BJ (cell line): Measurements from ENCODE around the gene DNM3. TPM values are rescaled to one million over a fixed set of nuclear protein-coding genes. Genes with fewer than 3 reads are reported as not detected.

ENCODE experiments used
- CTCF ChIA-PET: fragments of 350-600 bp; formaldehyde crosslinking; extraction: SDS; loops from one replicate; lab custom pipeline; 2021; ENCODE audit warnings: antibody characterized with exemption, inconsistent platforms; lab: Yijun Ruan, JAX
- POLR2A ChIA-PET: fragments of 300-600 bp; sonication (Branson Sonifier 250); formaldehyde crosslinking; extraction: SDS; loops from one replicate; lab custom pipeline; 2021; ENCODE audit warnings: antibody characterized with exemption; lab: Charles Lee
- DNase-seq: peaks from one replicate; pipeline ENCODE4 v3.0.0-alpha.2; 2011; ENCODE audit warnings: low read depth
- H3K27me3 ChIP-seq: 2 replicates; pipeline ENCODE4 v1.6.0; 2011; ENCODE audit warnings: low read length; ENCODE audit not compliant: control insufficient read depth, insufficient read depth
- H3K36me3 ChIP-seq: 2 replicates; pipeline ENCODE4 v1.5.1; 2011; ENCODE audit warnings: low read length; ENCODE audit not compliant: control insufficient read depth, insufficient read depth
- H3K4me3 ChIP-seq: 2 replicates; pipeline ENCODE4 v1.5.1; 2011; ENCODE audit warnings: low read depth, mild to moderate bottlenecking, control low read depth, low read length
- polyA plus RNA-seq: library from polyadenylated mRNA; depleted of rRNA; stranded (reverse); fragments of >200 nt; gene quantifications from 2 replicates; pipeline ENCODE4 v1.2.3, GENCODE V29; 2011
- TF ChIP-seq, protein P1 (sequence below): IDR thresholded peaks from 2 replicates; pipeline ENCODE4 v1.5.1; 2011; ENCODE audit warnings: low read depth, mild to moderate bottlenecking, control low read depth, inconsistent platforms, low read length, moderate library complexity; ENCODE audit not compliant: insufficient read depth

Gene DNM3
- polyA plus RNA-seq, 1 experiment, result 0.26 TPM

DNA sequence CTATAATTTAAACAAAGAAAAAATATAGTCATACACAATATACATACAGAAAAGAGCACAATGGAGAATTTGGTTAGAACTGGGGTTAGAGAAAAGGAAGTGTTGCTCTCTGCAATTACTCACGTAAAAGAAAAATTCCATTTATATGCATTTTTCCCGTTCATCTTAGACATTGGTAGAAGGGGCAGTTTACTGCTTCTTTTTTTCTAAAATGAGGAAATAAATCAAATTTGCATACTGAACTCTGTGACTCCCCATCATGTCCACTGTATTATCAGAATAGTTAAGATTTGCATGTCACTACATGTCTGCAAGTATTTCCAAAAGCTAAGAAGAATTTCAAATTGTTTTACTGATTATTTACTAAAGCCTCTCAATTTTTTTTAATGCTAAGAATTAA, 535.1 kb downstream of the DNM3 start:
- DNase-seq, result no peak
- ChIA-PET CTCF (interaction anchor here (1.5 to 2.0 kb wide), 2 partner anchors 10 to 16 kb away, joined by 4 to 5 read pairs; no protein-coding TSS in a partner anchor), POLR2A (interaction anchor here (0.5 kb wide), 1 partner anchor 34 kb away, joined by 3 read pairs; no protein-coding TSS in a partner anchor)
- TF ChIP-seq, protein P1, sequence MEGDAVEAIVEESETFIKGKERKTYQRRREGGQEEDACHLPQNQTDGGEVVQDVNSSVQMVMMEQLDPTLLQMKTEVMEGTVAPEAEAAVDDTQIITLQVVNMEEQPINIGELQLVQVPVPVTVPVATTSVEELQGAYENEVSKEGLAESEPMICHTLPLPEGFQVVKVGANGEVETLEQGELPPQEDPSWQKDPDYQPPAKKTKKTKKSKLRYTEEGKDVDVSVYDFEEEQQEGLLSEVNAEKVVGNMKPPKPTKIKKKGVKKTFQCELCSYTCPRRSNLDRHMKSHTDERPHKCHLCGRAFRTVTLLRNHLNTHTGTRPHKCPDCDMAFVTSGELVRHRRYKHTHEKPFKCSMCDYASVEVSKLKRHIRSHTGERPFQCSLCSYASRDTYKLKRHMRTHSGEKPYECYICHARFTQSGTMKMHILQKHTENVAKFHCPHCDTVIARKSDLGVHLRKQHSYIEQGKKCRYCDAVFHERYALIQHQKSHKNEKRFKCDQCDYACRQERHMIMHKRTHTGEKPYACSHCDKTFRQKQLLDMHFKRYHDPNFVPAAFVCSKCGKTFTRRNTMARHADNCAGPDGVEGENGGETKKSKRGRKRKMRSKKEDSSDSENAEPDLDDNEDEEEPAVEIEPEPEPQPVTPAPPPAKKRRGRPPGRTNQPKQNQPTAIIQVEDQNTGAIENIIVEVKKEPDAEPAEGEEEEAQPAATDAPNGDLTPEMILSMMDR, result no peak
- Histone ChIP-seq H3K4me3 (no peak overlapping the region), H3K36me3 (no peaks in the 10 kb centered on the region), H3K27me3 (no peaks in the 10 kb centered on the region)

DNA sequence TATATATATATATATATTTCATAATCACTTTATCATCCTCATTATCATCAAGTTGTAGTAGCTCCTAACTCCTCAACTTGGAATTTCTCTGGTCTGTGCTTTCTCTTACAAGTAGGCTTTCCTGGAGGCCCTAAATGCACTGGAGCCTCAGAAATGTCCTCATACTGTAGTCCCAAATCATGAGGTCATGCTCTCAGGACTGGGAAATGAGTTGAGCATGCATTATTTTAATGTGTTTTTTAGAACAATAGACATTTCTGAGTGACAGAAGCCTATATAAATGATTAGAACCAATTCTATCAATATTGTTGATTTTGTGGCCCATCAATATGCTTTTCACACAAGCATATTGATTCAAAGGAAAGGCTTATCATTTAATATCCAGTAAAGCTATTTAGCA, 536.3 kb downstream of the DNM3 start:
- TF ChIP-seq, protein P1, result no peak
- H3K4me3 ChIP-seq, result no peak overlapping the region
- ChIA-PET CTCF (interaction anchor here (1.5 to 2.0 kb wide), 2 partner anchors 9 to 18 kb away, joined by 4 to 5 read pairs; no protein-coding TSS in a partner anchor), POLR2A (no interaction called here)
- H3K36me3 ChIP-seq, result no peaks in the 10 kb centered on the region
- DNase-seq, result no peak
- no peaks in the 10 kb centered on the region for H3K27me3 ChIP-seq

DNA sequence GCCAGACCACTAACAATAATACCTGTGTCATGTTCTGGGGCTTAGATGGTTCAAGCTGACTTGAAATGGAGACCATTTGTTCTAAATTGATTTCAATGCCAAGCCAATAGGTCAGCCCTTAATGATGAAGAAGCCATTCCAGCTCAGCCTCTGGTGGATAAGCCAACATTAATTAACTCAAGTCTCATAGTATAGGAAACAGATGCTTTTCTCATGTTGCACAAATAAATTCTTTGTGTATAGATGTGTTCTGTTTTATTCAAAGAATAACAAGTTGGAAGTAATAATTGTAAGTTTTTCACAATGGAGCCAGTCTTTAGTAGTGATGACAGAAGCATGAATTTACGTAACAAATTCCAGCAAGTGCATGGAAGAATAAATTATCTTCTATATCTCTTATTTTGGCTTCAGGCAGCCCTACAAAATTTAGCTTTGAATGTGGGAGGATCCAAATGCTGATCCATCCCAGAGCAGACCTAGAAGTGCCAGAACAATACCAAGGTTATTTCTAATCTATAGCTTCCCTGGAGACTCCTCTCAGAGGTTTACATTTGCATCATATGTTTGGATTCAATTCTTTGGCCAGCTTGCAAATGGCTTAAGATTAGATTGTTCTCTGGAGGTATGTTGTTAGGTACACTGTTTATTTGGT, 536.9 kb downstream of the DNM3 start:
- H3K27me3 ChIP-seq, result no peaks in the 10 kb centered on the region
- H3K4me3 ChIP-seq, result no peak overlapping the region
- no peak for DNase-seq
- TF ChIP-seq, protein P1, result no peak
- CTCF ChIA-PET, result no interaction called here
- POLR2A ChIA-PET, result interaction anchor here (0.6 kb wide), 1 partner anchor 18 kb away, joined by 3 read pairs; no protein-coding TSS in a partner anchor
- no peaks in the 10 kb centered on the region for H3K36me3 ChIP-seq

DNA sequence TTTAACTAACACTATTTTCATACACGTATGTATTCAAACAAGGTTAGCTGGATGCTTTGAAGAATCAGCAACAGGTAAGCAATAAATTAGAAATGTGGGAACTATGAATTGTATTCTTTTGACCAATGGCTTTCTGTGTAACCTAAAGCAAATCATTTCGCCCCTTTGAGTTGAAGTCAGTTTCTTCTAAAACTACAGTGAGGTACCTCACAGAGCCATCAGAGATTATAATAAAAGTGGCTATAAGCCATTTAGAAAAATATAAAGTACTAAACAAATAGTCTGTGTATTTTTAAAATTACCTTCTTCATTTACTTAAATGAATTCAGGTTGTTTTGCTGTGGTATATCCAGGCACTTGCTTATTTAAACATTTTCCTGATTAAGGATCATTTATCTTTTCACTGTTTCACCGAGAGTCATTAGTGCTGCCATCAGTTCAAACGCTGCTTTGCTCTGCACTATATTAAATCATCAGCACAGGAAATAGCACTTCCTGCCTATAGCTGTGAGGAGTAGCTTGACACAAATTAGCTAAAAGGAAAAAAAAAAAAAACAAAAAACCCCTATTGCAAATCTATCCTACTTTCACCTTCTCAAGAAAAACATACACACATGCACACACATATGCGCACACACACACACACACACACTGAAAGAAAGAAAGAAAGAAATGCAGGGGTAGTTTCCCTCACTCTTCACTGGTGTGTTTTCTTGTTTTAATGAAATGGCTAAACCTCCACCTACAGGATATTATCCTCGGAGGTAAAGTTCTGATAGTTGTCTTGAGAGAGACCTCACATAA, 539.3 kb downstream of the DNM3 start:
- no peaks in the 10 kb centered on the region for H3K27me3 ChIP-seq
- no peak for DNase-seq
- H3K36me3 ChIP-seq, result no peaks in the 10 kb centered on the region
- H3K4me3 ChIP-seq, result no peak overlapping the region
- TF ChIP-seq, protein P1, result no peak
- ChIA-PET POLR2A (interaction anchor here (0.6 kb wide), 2 partner anchors 22 to 262 kb away, joined by 7 to 8 read pairs; no protein-coding TSS in a partner anchor), CTCF (no interaction called here)

DNA sequence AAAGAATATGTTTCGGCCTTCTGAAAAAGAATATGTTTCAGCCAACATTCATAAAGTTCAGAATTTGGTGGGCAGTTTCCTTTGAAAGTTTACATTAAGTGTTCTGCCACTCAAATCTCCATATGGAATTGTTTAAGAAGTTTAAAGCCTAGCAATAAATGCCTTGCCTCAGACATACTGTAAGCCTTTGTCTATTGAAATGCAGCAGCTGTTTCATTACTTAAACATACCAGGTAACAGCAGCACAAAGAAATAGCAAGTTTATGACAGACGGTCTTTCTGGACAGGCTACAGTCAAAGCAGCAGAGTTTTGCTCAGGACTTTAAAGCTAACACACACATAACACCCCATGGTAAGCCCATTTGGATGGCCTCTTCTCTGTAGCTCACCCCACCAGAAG, 540.6 kb downstream of the DNM3 start:
- POLR2A ChIA-PET, result no interaction called here
- Histone ChIP-seq H3K27me3 (no peaks in the 10 kb centered on the region), H3K36me3 (no peaks in the 10 kb centered on the region), H3K4me3 (no peak overlapping the region)
- TF ChIP-seq, protein P1, result no peak
- no peak for DNase-seq
- CTCF ChIA-PET, result no interaction called here
